Articular chondrocyte of knee joint (primary cell): ENCODE measurements around the gene RAB38. TPM values are rescaled to one million over a fixed set of nuclear protein-coding genes. Genes with fewer than 3 reads are reported as not detected.

Source experiments
- small RNA-seq: library from RNA; depleted of rRNA; stranded (forward); fragments of <200 nt; gene quantifications from one replicate; pipeline ENCODE3, GENCODE V24; 2012
- total RNA-seq: library from RNA; depleted of rRNA; stranded (reverse); fragments of >200 nt; gene quantifications from 2 replicates; pipeline ENCODE4 v1.2.3, GENCODE V29; 2012

The RAB38 gene
- total RNA-seq: 0.13 and 0.32 TPM in 2 replicates

DNA sequence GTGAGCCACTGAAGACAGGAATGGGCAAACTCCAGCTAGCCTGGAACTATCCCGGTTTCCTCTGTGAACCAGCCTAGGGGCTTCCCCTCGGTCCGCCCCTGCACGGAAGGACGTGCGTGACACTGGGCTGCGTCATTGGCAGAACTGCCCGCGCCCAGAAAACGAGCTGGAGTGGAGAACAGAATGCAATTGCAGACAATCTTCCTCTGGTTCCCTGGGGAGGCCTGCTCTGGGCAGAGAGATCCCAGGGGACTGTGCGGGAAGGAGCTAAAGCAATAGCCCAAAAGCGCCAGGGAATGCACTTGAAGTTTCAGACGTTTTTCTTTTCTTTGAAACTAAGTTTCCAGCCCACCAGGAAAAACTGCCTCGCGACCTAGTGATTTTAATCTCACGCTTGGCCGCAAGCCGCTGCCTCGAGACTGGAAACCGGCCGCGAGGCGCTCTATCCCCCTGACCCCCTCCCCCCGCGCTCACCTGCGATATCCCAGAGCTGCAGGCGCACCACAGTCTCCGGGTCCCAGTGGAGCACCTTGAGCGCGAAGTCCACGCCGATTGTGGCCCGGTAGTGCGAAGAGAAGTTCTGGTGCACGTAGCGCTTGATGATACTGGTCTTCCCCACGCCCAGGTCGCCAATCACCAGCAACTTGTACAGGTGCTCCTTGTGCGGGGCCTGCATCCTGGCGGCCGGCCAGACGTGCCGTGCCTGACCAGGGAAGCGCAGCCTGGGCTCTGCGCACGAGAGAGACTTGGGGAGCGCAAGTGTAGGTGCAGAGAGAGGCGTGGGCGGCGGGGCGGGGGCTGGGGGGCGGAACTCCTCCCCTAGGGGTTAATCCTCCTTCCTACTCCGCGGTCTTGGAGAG is at the start of gene RAB38:
Gene RAB38 (minus strand): TSS at position 735 of the 860 bp plus-strand sequence. CDS start 59 bp downstream, at position 676.

Small RNA genes within 50 kb of the gene (small RNA-seq; reads per million reads assigned to genes)
- gene MIR3166: not detected
- gene RF00019: not detected

Other genes starting within 250 kb of the RAB38 start
- 14.4 and 25.0 TPM in 2 replicates for gene CTSC, start 162.3 kb upstream of the RAB38 start, total RNA-seq